Measurements from ENCODE around the gene EIF4E3. TPM values are rescaled to one million over a fixed set of nuclear protein-coding genes. Genes with fewer than 3 reads are reported as not detected.

The EIF4E3 gene
- polyA plus RNA-seq, 2 of the 4 experiments (the other 2 are of a cell fraction), result 2.3 to 5.5 TPM

GRCh38 chr3:71702131-71703024 is 22.8 kb downstream of the EIF4E3 start:
- no peak overlapping the region for H3K4me3 ChIP-seq
- H3K4me2 ChIP-seq, result no peak overlapping the region
- no peak for ATAC-seq
- TF ChIP-seq MAFK (IDR thresholded peaks at IDR 0.05; ENCODE audit: partially characterized antibody), result peak; percentile 13
- TF ChIP-seq HEYL (CRISPR knock-in tag; IDR thresholded peaks at IDR 0.05), result no peak
- no peak for TF ChIP-seq TP53 (CRISPR knock-in tag; IDR thresholded peaks at IDR 0.05)
- no peak for TF ChIP-seq NR3C1 (IDR thresholded peaks at IDR 0.05)
- no peak for TF ChIP-seq BHLHE40 (IDR thresholded peaks at IDR 0.05; ENCODE audit: low read depth, low read length)
- 76% methylated on average over 7 of the region's 7 CpGs for WGBS (ENCODE audit: missing lambda C conversion rate)
- ChIA-PET POLR2A (no interaction called here), CTCF (interaction anchor here (0.6 to 4.3 kb wide), 3 partner anchors 9 to 115 kb away, joined by 4 to 21 read pairs (median 16); no protein-coding TSS in a partner anchor)
- DNase-seq (ENCODE audit: low read depth in 1 of 2, low spot score in 1 of 2), result no peak
- H3K4me1 ChIP-seq, result peaks cover 4% of the 10 kb centered on the region
- FAIRE-seq, result no peak
- no peaks in the 10 kb centered on the region for H3K9me3 ChIP-seq
- no peak overlapping the region for H3K27ac ChIP-seq

GRCh38 chr3:71701251-71701762 is 23.9 kb downstream of the EIF4E3 start:
- Histone ChIP-seq H3K27ac (no peak overlapping the region), H3K4me2 (no peak overlapping the region), H3K9me3 (no peaks in the 10 kb centered on the region), H3K4me3 (no peak overlapping the region), H3K4me1 (no peaks in the 10 kb centered on the region)
- POLR2A ChIA-PET, result no interaction called here
- ATAC-seq, result no peak
- CTCF ChIA-PET, result interaction anchor here (4.0 to 4.3 kb wide), 2 partner anchors 10 to 28 kb away, joined by 16 to 21 read pairs; no protein-coding TSS in a partner anchor
- WGBS (ENCODE audit: missing lambda C conversion rate), result 65% methylated on average over 3 of the region's 3 CpGs
- TF ChIP-seq ZSCAN20 (CRISPR knock-in tag; IDR thresholded peaks at IDR 0.05), result no peak
- no peak for TF ChIP-seq HDAC2 (IDR thresholded peaks at IDR 0.05)
- FAIRE-seq, result no peak
- no peak for DNase-seq (ENCODE audit: low read depth in 1 of 2, low spot score in 1 of 2)

- FAIRE-seq, result peak; percentile 7
- ChIA-PET POLR2A (no interaction called here), CTCF (interaction anchor here (0.7 to 1.5 kb wide), 3 partner anchors 15 to 180 kb away, joined by 3 to 7 read pairs (median 3); no protein-coding TSS in a partner anchor)
- H3K9me3 ChIP-seq, result no peaks in the 10 kb centered on the region
- no peak overlapping the region for H3K4me3 ChIP-seq
- ATAC-seq, result peak; percentile 13 to 22; a peak in 3 of 6 replicates
- H3K27ac ChIP-seq, result peak overlapping the region in 1 of 2 experiments; percentile 27; a peak in 1 of 6 replicates
- H3K4me1 ChIP-seq, result peaks cover 22% of the 10 kb centered on the region
- TF ChIP-seq MAFK (IDR thresholded peaks at IDR 0.05; ENCODE audit: partially characterized antibody) (no peak), SMC3 (IDR thresholded peaks at IDR 0.05) (no peak), HOXA7 (CRISPR knock-in tag; IDR thresholded peaks at IDR 0.05) (no peak), EP300 (IDR thresholded peaks at IDR 0.05) (no peak), PBX3 (IDR thresholded peaks at IDR 0.05) (no peak), RAD21 (conservative IDR thresholded peaks at IDR 0.05 in 1 of 2, IDR thresholded peaks at IDR 0.05 in 1 of 2) (no peak), BHLHE40 (IDR thresholded peaks at IDR 0.05; ENCODE audit: low read depth, low read length) (no peak), HOXB13 (CRISPR knock-in tag; IDR thresholded peaks at IDR 0.05; ENCODE audit: low read depth) (no peak), JUN (IDR thresholded peaks at IDR 0.05) (no peak), FOSL2 (IDR thresholded peaks at IDR 0.05) (no peak), FOSL2 (CRISPR knock-in tag; IDR thresholded peaks at IDR 0.05) (no peak), GATA3 (IDR thresholded peaks at IDR 0.05; ENCODE audit: borderline replicate concordance) (no peak), MAZ (IDR thresholded peaks at IDR 0.05; ENCODE audit: borderline replicate concordance, low read depth, low read length) (no peak), HMGXB4 (CRISPR knock-in tag; IDR thresholded peaks at IDR 0.05; ENCODE audit: borderline replicate concordance) (no peak), JUNB (IDR thresholded peaks at IDR 0.05) (no peak), EHF (CRISPR knock-in tag; IDR thresholded peaks at IDR 0.05) (no peak), ZSCAN20 (CRISPR knock-in tag; IDR thresholded peaks at IDR 0.05) (no peak), MYC (IDR thresholded peaks at IDR 0.05; ENCODE audit: borderline replicate concordance, low read length) (no peak)
- 63% methylated on average over 7 of the region's 7 CpGs for WGBS (ENCODE audit: missing lambda C conversion rate)
- H3K4me2 ChIP-seq, result peak overlapping the region; percentile 60
- DNase-seq (ENCODE audit: low read depth in 1 of 2, low spot score in 1 of 2), result no peak
These were observed 30.2 kb downstream of the EIF4E3 start for GRCh38 chr3:71695000-71695482.

All from A549 (cell line).